ENCODE results near the gene CTU2.

DNA sequence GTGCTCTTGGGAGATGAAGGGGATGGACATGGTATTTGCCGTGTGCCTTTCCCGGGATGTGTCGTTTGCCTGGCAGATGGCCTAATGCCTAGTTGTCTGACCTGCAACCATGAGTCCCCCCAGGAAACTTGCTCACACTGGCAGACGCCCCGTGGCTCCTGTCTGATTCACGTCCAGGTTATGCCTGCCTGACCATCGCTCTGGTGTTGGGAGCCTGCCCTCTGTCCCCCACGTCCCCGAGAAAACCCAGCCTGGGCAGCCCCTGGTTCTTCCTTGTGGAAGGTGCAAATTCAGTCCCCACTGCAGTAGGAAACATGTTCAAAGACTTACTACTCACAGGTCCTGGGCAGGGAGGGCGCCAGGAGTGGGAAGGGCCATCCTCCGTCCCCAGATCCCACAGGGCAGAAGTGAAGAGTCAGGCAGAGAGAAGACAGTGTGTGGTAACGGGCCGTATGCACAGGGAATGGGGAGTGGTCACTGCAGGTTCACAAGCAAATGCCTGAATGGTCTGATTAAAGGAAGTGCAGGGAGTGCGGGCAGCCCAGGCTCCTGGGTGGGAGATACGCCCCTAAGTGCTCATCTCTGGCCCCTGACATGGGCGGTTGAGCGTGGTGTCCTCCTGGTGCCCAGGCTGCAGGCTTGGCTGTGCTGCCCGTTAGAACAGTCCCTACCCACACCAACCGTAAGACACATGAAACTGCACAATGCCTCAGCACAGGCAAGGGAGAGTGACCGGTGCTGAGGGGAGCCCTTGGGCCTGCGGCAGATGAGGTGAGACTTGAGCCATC, 15.8 kb upstream of the CTU2 start:
- TF ChIP-seq, protein P1, sequence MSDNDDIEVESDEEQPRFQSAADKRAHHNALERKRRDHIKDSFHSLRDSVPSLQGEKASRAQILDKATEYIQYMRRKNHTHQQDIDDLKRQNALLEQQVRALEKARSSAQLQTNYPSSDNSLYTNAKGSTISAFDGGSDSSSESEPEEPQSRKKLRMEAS (IDR thresholded peaks at IDR 0.05), result no peak
- TF ChIP-seq, protein P2, sequence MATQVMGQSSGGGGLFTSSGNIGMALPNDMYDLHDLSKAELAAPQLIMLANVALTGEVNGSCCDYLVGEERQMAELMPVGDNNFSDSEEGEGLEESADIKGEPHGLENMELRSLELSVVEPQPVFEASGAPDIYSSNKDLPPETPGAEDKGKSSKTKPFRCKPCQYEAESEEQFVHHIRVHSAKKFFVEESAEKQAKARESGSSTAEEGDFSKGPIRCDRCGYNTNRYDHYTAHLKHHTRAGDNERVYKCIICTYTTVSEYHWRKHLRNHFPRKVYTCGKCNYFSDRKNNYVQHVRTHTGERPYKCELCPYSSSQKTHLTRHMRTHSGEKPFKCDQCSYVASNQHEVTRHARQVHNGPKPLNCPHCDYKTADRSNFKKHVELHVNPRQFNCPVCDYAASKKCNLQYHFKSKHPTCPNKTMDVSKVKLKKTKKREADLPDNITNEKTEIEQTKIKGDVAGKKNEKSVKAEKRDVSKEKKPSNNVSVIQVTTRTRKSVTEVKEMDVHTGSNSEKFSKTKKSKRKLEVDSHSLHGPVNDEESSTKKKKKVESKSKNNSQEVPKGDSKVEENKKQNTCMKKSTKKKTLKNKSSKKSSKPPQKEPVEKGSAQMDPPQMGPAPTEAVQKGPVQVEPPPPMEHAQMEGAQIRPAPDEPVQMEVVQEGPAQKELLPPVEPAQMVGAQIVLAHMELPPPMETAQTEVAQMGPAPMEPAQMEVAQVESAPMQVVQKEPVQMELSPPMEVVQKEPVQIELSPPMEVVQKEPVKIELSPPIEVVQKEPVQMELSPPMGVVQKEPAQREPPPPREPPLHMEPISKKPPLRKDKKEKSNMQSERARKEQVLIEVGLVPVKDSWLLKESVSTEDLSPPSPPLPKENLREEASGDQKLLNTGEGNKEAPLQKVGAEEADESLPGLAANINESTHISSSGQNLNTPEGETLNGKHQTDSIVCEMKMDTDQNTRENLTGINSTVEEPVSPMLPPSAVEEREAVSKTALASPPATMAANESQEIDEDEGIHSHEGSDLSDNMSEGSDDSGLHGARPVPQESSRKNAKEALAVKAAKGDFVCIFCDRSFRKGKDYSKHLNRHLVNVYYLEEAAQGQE (IDR thresholded peaks at IDR 0.05; ENCODE audit: low read depth), result no peak
- TF ChIP-seq EGR1 (IDR thresholded peaks at IDR 0.05) (no peak), NFIC (IDR thresholded peaks at IDR 0.05) (no peak), FOXM1 (IDR thresholded peaks at IDR 0.05; ENCODE audit: borderline replicate concordance, low read depth) (no peak), TCF12 (IDR thresholded peaks at IDR 0.05; ENCODE audit: low read depth) (no peak), CEBPB (IDR thresholded peaks at IDR 0.05) (no peak), EP300 (IDR thresholded peaks at IDR 0.05; ENCODE audit: borderline replicate concordance) (no peak), TAF1 (IDR thresholded peaks at IDR 0.05; ENCODE audit: low read depth) (no peak), RAD21 (IDR thresholded peaks at IDR 0.05; ENCODE audit: low read depth) (no peak), YY1 (IDR thresholded peaks at IDR 0.05; ENCODE audit: low read depth) (no peak), CREB1 (IDR thresholded peaks at IDR 0.05; ENCODE audit: low read depth) (no peak), TEAD4 (IDR thresholded peaks at IDR 0.05) (no peak)
- TF ChIP-seq, protein P3, sequence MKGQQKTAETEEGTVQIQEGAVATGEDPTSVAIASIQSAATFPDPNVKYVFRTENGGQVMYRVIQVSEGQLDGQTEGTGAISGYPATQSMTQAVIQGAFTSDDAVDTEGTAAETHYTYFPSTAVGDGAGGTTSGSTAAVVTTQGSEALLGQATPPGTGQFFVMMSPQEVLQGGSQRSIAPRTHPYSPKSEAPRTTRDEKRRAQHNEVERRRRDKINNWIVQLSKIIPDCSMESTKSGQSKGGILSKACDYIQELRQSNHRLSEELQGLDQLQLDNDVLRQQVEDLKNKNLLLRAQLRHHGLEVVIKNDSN (IDR thresholded peaks at IDR 0.05), result no peak

All from Ishikawa (cell line).